KOPT-K1 (cell line): ENCODE data around the gene SLC30A3.

Experiments
- H3K27ac ChIP-seq: fragments of 200-600 bp; sonication (generic); 2 replicates; pipeline ENCODE4 v1.5.1; 2016; ENCODE audit warnings: antibody characterized with exemption, mild to moderate bottlenecking, low read depth, low read length; ENCODE audit not compliant: poor library complexity, severe bottlenecking
- H3K36me3 ChIP-seq: fragments of 200-600 bp; sonication (generic); 2 replicates; pipeline ENCODE4 v1.5.1; 2017; ENCODE audit warnings: antibody characterized with exemption, mild to moderate bottlenecking, low read length, moderate library complexity; ENCODE audit not compliant: insufficient read depth
- H3K9me3 ChIP-seq: fragments of 200-600 bp; sonication (generic); 2 replicates; pipeline ENCODE4 v1.5.1; 2017; ENCODE audit warnings: antibody characterized with exemption, low read length, mild to moderate bottlenecking; ENCODE audit not compliant: insufficient read depth, poor library complexity, severe bottlenecking

SLC30A3 gene

DNA sequence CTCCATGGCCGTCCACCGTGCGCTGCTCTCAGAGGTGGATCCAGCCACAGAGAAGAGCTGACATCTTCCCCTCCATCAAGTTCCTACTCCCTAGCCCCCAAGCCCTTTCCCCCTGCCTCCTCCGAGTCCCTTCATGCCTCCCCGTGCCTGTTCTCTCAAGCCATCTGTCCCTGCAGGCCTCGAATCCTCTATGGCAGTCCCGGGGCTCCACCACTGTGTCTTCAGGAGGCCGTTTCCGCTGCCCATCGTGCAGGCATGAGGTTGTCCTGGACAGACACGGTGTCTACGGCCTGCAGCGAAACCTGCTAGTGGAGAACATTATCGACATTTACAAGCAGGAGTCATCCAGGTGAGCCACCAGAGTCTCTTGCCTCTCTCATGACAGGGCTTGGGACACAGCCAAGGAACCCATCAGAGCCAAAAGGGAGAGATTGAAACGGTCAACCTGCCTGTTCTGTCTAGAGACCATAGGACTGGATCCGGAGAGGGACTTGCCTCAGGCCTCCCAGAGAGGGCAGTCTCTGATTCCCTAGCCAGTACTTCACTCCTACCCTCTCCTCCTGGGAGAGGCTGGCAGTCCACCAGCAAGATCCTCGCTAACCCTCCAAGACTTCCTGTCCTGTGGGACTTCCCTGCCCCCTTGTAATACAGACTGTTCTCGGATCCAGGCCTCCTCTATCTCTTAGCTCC is 35.7 kb upstream of the SLC30A3 start:
- H3K9me3 ChIP-seq, result no peaks in the 10 kb centered on the region
- H3K27ac ChIP-seq, result no peak overlapping the region
- H3K36me3 ChIP-seq, result no peaks in the 10 kb centered on the region

DNA sequence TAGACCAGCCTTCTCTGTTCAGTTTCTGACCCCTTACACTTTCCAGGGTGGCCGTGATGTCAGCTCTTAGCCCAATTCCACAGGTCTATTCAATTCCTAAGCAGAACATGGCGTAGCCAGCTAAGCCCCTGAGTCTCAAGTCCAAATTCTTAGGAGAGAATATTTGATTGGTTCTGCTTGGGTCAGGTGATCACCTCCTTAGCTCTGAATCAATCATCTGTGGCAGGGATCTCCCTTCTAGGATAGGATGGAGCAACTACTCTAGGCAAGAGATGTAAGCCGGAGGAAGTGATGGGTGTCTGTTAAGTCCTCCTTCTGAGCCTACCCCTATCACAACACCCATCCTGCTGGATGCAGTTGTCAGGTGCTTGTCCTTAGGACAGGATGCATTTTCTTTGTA is 34.3 kb upstream of the SLC30A3 start:
- H3K27ac ChIP-seq, result no peak overlapping the region
- no peaks in the 10 kb centered on the region for H3K9me3 ChIP-seq
- no peaks in the 10 kb centered on the region for H3K36me3 ChIP-seq

DNA sequence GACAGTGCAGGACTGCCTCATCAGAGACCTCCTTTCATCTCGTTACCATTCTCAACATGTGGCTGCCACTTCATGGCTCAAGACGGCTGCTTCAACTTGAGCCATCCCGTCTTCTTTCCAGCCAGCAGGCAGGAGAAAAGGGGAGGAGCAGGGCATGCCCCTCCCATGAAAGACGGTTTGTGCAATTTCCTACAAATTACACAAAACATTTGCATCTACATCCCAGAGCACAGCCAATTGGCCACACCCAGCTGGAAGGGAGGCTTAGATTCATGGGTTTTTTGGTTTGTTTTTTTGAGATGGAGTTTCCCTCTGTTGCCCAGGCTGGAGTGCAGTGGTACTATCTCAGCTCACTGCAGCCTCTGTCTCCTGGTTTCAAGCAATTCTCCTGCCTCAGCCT is 33.6 kb upstream of the SLC30A3 start:
- Histone ChIP-seq H3K9me3 (no peaks in the 10 kb centered on the region), H3K36me3 (no peaks in the 10 kb centered on the region), H3K27ac (no peak overlapping the region)

DNA sequence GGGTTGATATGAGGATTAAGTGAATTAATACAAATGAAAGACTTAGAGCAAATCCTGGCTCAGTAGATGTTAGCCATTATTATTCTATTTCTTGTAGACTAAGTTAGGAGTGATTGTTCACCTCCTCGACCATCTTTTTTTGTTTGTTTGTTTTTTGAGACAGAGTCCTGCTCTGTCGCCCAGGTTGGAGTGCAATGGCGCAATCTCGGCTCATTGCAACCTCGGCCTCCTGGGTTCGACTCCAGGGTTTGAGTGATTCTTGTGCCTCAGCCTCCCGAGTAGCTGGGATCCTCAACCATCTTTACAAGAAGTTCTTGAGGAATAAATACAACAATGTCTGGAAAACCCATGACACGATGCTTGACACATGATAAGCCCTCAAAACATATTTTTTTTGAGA is 32.1 kb upstream of the SLC30A3 start:
- H3K36me3 ChIP-seq, result no peaks in the 10 kb centered on the region
- H3K9me3 ChIP-seq, result no peaks in the 10 kb centered on the region
- H3K27ac ChIP-seq, result no peak overlapping the region

DNA sequence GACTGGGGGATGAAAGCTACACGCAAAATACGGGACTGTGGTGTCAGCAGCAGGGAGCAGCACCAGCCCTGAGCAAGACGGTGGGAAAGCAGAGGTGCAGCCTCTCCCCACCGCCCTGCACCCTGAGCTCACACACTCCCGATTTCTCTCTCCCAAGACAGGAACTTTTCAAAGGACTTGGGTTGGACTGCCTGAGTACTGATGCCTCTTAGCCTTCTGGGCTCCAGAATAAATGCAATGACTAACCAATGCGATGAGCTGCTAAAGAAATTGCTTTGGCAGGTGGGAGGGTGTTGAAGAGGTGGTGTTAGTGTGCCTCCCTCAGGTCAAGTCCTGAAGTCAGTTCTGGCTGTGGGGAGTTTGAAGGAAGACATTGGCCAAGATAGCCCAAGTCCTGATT is 29.0 kb upstream of the SLC30A3 start:
- Histone ChIP-seq H3K36me3 (no peaks in the 10 kb centered on the region), H3K27ac (no peak overlapping the region), H3K9me3 (no peaks in the 10 kb centered on the region)

DNA sequence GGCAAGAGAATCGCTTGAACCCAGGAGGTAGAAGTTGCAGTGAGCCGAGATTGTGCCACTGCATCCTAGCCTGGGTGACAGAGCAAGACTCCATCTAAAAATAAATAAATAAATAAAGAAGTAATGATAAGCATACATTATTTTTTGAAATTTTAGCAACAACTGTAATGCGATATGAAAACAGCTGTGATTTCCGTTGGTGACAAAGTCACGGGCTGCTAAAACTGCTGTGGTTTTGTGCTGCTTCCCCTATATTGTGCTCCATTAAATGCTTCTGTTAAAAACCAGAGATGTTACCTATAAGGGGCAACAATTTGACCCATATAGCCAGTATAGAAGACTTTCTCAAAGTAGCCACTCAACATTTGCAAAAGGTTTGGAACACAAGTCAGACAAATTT is 27.7 kb upstream of the SLC30A3 start:
- no peaks in the 10 kb centered on the region for H3K9me3 ChIP-seq
- H3K27ac ChIP-seq, result no peak overlapping the region
- H3K36me3 ChIP-seq, result no peaks in the 10 kb centered on the region

DNA sequence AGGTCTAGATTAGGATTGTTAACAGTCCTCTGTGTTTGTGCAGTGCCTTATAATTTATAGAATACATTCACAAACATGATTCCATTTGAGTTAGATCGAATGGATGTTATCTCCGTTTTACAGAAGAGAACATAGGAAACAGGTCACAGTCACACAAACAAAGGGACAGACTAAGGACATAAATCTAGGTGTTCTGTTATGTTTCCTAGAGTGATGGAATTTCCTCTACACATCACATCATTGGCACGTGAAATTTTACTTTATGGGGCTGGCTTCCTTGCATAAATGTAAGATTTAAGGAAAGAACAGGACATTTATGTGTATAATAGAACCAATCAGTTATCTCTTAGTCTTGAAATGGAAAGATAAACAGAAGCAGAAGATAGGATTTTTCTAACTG is 25.8 kb upstream of the SLC30A3 start:
- no peak overlapping the region for H3K27ac ChIP-seq
- H3K36me3 ChIP-seq, result no peaks in the 10 kb centered on the region
- H3K9me3 ChIP-seq, result no peaks in the 10 kb centered on the region

DNA sequence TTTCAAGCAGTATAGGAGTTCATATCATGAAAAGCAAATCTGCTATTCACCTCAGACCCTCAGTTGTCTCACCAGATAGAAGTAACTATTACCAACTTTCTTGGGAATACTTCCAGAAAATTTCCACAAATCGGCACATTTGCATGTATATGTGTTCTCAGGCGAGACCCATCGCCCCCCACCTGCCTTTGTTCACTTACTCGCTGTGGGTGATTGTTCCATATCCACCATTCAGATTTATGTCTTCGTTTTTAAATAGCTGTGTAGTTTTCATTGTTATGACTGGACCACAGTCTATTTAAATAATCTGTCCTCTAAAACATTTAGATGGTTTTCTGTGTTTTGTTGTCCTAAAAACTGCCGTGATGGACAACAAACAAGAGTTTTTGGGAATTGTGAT is 22.6 kb upstream of the SLC30A3 start:
- Histone ChIP-seq H3K36me3 (no peaks in the 10 kb centered on the region), H3K9me3 (no peaks in the 10 kb centered on the region), H3K27ac (no peak overlapping the region)

DNA sequence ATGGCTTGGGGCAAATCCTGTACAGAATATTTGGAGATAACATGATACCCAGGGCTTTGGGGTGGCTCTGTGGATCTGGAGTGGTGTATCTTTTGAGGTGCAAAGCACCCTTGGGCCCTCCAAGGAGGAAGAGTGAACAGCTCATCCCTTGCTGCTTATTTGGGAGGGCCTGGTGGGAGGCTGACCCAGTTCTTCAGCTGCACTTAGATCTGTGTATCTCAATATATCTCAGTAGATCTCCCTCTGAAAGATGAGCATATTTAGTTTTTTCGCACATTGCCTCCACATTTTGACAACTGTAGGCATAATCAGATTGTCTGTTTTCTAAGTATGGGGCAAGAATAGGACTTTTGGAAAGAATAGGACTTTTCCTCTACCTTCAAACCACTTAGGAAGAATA is 22.1 kb upstream of the SLC30A3 start:
- H3K9me3 ChIP-seq, result no peaks in the 10 kb centered on the region

DNA sequence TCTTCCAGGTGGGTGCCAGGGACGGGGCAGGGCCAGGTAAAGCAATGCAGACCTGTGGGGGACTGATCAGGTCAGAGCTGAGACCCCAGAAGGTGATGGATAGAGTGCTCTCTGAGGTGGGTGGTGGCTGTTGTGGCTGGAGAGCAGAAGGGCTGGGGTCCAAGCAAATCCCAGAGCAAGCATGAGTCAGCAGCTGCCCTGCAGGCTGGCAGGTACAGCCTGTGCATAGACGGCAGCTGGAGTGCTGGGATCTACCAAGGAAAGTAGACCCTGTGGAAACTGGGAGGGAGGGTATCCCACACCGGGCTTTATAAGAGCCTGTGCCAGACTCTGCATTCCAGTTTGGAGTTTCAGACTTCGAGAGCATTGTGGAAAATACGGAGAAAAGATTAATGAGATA is 20.0 kb upstream of the SLC30A3 start:
- H3K36me3 ChIP-seq, result no peaks in the 10 kb centered on the region
- no peak overlapping the region for H3K27ac ChIP-seq
- no peaks in the 10 kb centered on the region for H3K9me3 ChIP-seq

More for the DNA sequence above, 22.1 kb upstream of the SLC30A3 start:
- no peaks in the 10 kb centered on the region for H3K36me3 ChIP-seq
- no peak overlapping the region for H3K27ac ChIP-seq

DNA sequence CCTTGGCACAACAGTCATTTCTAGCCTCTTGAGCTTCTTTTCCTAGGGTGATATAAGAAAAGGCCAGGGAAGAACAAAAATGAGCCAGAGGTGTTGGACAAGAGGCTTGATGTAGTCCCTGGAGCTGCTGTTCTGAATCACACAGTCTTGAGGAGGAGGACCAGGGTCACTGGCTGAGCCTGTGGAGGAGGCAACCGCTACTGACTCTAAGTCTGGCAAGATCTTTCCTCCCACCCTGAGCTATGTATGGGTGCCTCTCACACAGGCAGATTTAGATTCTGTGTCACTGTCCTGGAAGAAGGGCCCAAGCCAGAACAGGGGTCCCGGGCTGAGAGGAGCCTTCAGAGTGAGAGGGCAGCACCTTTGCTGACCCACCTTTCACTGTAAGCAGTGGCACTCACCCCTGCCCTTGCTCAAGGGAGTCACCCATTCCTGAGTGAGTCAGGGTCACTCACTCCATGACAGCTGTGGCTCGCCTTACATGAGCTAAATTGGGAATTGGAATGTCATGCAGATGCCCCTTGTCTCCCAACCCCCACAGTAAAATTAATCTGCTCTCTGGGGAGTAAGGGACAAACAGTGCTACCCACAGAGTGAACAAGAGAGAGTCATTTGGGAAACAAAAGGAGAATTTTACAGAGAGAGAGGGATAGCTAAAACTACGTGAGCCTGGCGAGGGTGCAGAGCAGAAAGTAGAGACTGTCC is 19.2 kb upstream of the SLC30A3 start, which contains the start of gene TRIM54:
Gene TRIM54 (plus strand): TSS at position 575 of the 705 bp plus-strand sequence. CDS start 303 bp downstream, outside the sequence.
- H3K9me3 ChIP-seq, result no peaks in the 10 kb centered on the region
- no peak within 1 kb of the TSS for H3K27ac ChIP-seq
- H3K36me3 ChIP-seq, result no peaks in the 10 kb centered on the region

DNA sequence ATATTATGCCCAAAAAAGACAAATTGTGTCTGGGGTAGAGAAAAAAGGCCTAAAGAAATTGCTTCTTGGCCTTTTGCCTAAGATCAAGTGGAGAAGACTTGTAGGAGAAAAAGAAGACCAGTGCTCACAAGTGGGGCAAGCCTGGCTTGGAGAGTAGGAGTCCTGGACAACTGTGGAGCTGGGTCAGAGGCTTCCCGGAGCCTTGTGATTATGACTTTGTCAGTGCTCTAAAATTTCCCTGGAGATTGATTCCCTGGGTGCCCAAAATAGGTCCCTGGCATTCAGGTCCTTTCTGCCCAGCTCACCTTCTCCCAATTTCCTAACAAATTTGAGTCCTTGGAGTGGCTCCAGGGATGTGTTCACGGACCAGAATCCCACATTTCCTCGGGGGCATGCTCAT is 18.6 kb upstream of the SLC30A3 start:
- Histone ChIP-seq H3K36me3 (no peaks in the 10 kb centered on the region), H3K27ac (no peak overlapping the region), H3K9me3 (no peaks in the 10 kb centered on the region)

DNA sequence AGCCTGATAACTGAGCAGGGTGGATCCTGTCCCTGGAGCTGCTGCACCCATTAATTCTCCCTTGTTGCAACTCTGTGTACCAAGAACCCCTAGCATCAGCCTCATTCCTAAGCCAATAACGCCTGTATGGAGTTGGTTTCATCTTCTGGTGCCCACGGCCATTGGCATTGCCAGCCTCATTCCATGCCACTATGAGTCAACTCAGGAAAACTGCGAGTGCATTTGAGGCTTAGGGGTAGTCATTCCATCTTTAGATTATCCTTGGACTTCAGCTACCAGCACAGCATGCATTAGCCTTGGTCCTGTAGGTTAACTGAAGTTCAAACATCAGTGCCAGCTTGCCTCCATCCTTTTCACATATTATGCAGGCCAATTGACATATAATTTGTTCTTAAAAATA is 18.0 kb upstream of the SLC30A3 start:
- Histone ChIP-seq H3K27ac (no peak overlapping the region), H3K36me3 (no peaks in the 10 kb centered on the region), H3K9me3 (no peaks in the 10 kb centered on the region)

DNA sequence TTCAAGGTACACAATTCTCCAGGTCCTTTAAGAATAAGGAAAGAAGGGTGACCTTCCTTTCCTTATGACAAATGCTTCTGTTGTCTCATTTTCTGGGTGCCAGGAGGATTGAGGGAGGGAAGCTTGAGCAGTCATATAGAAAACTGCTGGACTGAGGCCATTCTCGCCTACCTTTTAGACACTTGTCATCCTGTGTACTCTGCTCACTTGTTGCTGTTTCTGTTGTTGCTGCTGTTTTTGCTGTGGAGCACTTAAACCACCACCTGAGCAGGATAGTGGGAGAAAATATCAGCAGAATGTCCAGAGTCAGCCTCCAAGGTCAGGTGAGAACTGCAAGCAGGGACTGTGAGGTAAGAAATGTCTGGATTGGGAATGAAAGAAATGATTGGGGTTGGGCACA is 15.2 kb upstream of the SLC30A3 start:
- Histone ChIP-seq H3K9me3 (no peaks in the 10 kb centered on the region), H3K27ac (no peak overlapping the region), H3K36me3 (no peaks in the 10 kb centered on the region)

DNA sequence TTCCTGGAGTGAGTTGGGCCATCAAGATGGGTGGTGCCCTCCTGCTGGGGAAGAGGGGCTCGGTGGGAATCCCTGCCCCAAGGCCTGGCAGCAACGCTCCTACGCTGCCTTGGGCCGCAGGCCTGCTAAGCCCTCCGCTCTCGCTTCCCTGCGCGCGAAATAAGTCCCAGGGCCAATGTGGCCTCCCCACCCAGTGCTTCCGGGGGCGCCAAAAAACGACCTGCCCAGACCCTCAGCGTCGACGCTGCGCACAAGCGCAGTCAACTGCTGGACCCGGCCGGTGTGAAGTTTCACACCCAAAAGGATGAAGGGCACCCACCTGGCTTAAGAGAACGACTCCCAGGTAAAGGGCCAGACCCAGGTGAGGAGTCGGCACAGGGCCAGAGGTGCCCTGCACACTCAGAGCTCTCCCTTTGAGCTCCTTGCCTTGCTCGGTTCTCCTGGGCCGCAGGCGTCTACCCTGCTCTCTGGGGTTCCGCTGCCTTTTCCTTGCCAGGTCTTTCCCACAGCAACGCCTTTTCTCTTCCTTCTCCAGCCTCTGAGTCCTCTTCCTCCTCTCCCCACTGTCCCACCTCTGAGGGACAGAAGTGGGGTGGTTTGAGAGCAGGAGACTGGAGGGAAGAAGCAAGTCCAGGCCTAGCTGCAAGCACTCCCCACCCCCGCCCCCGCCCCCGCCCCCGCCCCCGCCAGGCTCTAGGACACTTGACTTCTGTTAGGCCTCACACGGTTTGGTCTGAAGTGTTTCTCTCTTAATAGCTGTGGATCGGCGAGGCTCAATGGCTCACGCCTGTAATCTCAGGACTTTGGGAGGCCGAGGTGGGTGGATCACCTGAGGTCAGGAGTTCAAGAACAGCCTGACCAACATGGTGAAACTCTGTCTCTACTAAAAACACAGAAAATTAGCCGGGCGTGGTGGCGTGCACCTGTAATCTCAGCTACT is 12.6 kb upstream of the SLC30A3 start, which contains the start of gene DNAJC5G:
Gene DNAJC5G (plus strand): TSS at position 223 of the 940 bp plus-strand sequence. CDS start 1,296 bp downstream, outside the sequence.
- Histone ChIP-seq H3K36me3 (no peaks in the 10 kb centered on the region), H3K9me3 (no peaks in the 10 kb centered on the region), H3K27ac (no peak within 1 kb of the TSS)
